Heart left ventricle (tissue), 13 donors: ENCODE data around the gene STAG3.
"Not testable (repeated sequence)": the region's sequence is repeated elsewhere in the genome, so short reads cannot be mapped to it uniquely, and the experiment has no call there.

Experiments
- CTCF ChIP-seq, 12 donors: fragments of 200-600 bp; sonication (generic) in 4 of 12; IDR thresholded peaks; one replicate each; pipeline versions ENCODE4 v1.5.0 to v1.8.0; 2018 to 2022; ENCODE audit warnings: antibody characterized with exemption in 12 of 12, mild to moderate bottlenecking in 5 of 12
- POLR2A ChIP-seq, 2 donors: fragments of 450-650 bp; IDR thresholded peaks; one replicate each; pipeline ENCODE4 v1.6.1; 2017; ENCODE audit warnings: antibody characterized with exemption in 2 of 2, mild to moderate bottlenecking in 2 of 2, moderate library complexity in 2 of 2
- donor health status: ischemic (EF 13 %, LVEDD 7.1; RV severe dilation, severe dysfunction).
- donor health status: DM: no; HTN: yes; CAD: no.
- donor health status: DM: no; HTN: no; CAD: no.
- donor health status: ischemic (EF 25% LVEDD 6.9; RV normal size, moderate dysfunction).
- donor health status: ischemic (EF 25% LVEDD 5.7; RV mildly dilated, moderate dysfunction).
- donor health status: ischemic (EF 35%, LVEDD 5.7; RV mildly dilated, moderate dysfunction).
- donor health status: nonischemic (EF 11% LVEDD 7.7; RV severe dilation, severe dysfunction).
- donor health status: DM: yes; HTN: yes; CAD: no.
- donor health status: PGD.
- donor health status: ischemic (EF 29% LVEDD 5.4; RV normal size, mild dysfunction).
- donor health status: nonischemic (EF 23%, LVEDD 6.1; RV moderate dilation, normal function).

- not testable (repeated sequence) for TF ChIP-seq CTCF, POLR2A (IDR thresholded peaks at IDR 0.05)
Observed at GRCh38 chr7:100259984-100260383, 82.3 kb downstream of the STAG3 start.
